ENCODE measurements around the gene ATRNL1.

ATRNL1 gene

GRCh38 chr10:115093286-115093775 is at the start of gene ATRNL1:
ATRNL1 (plus strand) TSS chr10:115093365; CDS start chr10:115093751, 386 bp downstream.
- Histone ChIP-seq H3K27ac (ENCODE audit: low read length) (peak within 1 kb of the TSS; percentile 17), H3K9ac (ENCODE audit: low read depth, low read length) (peak within 1 kb of the TSS; percentile 83; the same call in 1 of the 2 replicates)

DNA sequence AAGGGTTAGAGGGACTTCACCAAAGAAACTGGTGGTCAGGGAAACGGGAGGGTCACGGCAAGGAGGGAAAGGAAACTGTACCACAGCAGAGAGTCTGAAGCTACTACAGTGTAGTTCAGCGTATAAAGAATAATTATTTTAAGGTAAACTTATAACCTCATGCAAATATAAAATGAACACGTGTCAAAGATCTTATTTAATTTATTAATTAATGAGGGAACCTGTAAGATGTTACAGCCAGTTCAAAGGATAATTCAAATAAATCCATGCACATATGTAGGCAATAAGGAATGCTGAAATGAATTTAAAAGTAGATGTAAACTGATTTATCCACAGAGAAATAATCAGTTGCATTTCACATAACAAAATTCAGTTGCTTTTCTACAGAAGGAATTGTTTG is 49.4 kb upstream of the ATRNL1 start:
- no peaks in the 10 kb centered on the region for H3K36me3 ChIP-seq (ENCODE audit: insufficient read depth, low read depth, low read length)
- no peak overlapping the region for H3K27ac ChIP-seq (ENCODE audit: low read length)
- H3K4me3 ChIP-seq (ENCODE audit: low read length), result no peak overlapping the region
- H3K9me3 ChIP-seq (ENCODE audit: insufficient read depth, low read depth, low read length), result no peaks in the 10 kb centered on the region
- no peaks in the 10 kb centered on the region for H3K27me3 ChIP-seq (ENCODE audit: insufficient read depth, low read length)
- no peak overlapping the region for H3K9ac ChIP-seq (ENCODE audit: low read depth, low read length)
- H3K4me1 ChIP-seq (ENCODE audit: insufficient read depth, low read length), result no peaks in the 10 kb centered on the region

More at GRCh38 chr10:115093286-115093775, at the start of gene ATRNL1:
- no peaks in the 10 kb centered on the region for H3K36me3 ChIP-seq (ENCODE audit: insufficient read depth, low read depth, low read length)
- no peaks in the 10 kb centered on the region for H3K9me3 ChIP-seq (ENCODE audit: insufficient read depth, low read depth, low read length)
- H3K27me3 ChIP-seq (ENCODE audit: insufficient read depth, low read length), result peaks cover 28% of the 10 kb centered on the region
- H3K4me3 ChIP-seq (ENCODE audit: low read length), result peak within 1 kb of the TSS; percentile 77
- peaks cover 21% of the 10 kb centered on the region for H3K4me1 ChIP-seq (ENCODE audit: insufficient read depth, low read length)

GRCh38 chr10:115044891-115045290 is 48.3 kb upstream of the ATRNL1 start:
- H3K27me3 ChIP-seq (ENCODE audit: insufficient read depth, low read length), result no peaks in the 10 kb centered on the region
- no peak overlapping the region for H3K9ac ChIP-seq (ENCODE audit: low read depth, low read length)
- H3K9me3 ChIP-seq (ENCODE audit: insufficient read depth, low read depth, low read length), result no peaks in the 10 kb centered on the region
- H3K4me1 ChIP-seq (ENCODE audit: insufficient read depth, low read length), result peaks cover 5% of the 10 kb centered on the region; the same call in 1 of the 2 replicates
- no peak overlapping the region for H3K4me3 ChIP-seq (ENCODE audit: low read length)
- no peak overlapping the region for H3K27ac ChIP-seq (ENCODE audit: low read length)
- H3K36me3 ChIP-seq (ENCODE audit: insufficient read depth, low read depth, low read length), result no peaks in the 10 kb centered on the region

DNA sequence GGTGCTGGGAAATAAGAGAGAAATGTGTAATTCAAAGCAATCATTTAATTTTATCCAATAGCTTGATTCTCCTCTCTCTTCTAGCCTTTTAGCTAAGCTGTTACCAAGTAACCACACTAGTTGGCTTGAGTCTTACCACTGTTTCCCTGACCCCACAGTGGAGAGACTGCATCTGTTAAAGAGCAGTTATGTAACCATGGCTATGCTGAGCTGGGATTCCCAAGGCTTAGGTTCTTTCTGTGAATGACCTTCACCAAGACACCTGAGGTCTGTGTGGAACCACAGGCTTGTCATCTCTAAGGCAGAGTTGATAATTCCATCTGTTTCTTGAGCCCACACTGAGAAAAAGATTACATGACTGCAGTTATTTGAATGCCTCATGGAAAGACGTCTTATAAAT is 47.7 kb upstream of the ATRNL1 start:
- peaks cover 11% of the 10 kb centered on the region; the same call in 1 of the 2 replicates for H3K4me1 ChIP-seq (ENCODE audit: insufficient read depth, low read length)
- no peak overlapping the region for H3K9ac ChIP-seq (ENCODE audit: low read depth, low read length)
- H3K9me3 ChIP-seq (ENCODE audit: insufficient read depth, low read depth, low read length), result no peaks in the 10 kb centered on the region
- H3K36me3 ChIP-seq (ENCODE audit: insufficient read depth, low read depth, low read length), result no peaks in the 10 kb centered on the region
- no peaks in the 10 kb centered on the region for H3K27me3 ChIP-seq (ENCODE audit: insufficient read depth, low read length)
- no peak overlapping the region for H3K4me3 ChIP-seq (ENCODE audit: low read length)
- H3K27ac ChIP-seq (ENCODE audit: low read length), result no peak overlapping the region

DNA sequence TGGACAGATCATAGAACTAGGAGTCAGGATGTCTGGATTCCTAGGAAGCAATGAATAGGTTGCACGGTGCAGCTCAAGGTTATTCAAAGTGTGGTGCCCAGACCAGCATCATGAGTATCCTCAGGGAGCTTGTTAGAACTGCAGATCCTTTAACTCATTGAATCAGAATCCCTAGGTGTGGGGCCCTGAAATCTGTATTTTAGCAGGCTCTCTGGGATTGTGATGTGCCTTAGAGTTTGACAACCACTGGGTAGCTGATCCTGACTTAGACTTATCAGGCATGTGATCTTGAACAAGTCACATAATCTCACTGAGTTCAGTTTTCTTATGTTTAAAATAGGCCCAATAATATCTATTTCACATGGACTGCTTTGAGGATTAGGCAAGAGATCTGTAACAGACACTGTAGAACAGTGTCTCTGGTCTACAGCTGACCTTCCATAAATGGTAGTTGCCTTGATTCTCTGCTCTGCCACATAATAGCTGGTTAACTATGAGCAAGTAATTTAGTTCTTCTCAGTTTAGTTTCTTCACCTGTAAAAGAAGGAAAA is 46.4 kb upstream of the ATRNL1 start:
- H3K9me3 ChIP-seq (ENCODE audit: insufficient read depth, low read depth, low read length), result no peaks in the 10 kb centered on the region
- H3K36me3 ChIP-seq (ENCODE audit: insufficient read depth, low read depth, low read length), result no peaks in the 10 kb centered on the region
- H3K9ac ChIP-seq (ENCODE audit: low read depth, low read length), result no peak overlapping the region
- peaks cover 11% of the 10 kb centered on the region; the same call in 1 of the 2 replicates for H3K4me1 ChIP-seq (ENCODE audit: insufficient read depth, low read length)
- H3K27ac ChIP-seq (ENCODE audit: low read length), result no peak overlapping the region
- H3K27me3 ChIP-seq (ENCODE audit: insufficient read depth, low read length), result no peaks in the 10 kb centered on the region
- H3K4me3 ChIP-seq (ENCODE audit: low read length), result no peak overlapping the region

GRCh38 chr10:115047705-115048104 is 45.5 kb upstream of the ATRNL1 start:
- no peak overlapping the region for H3K27ac ChIP-seq (ENCODE audit: low read length)

GRCh38 chr10:115049318-115049717 is 43.8 kb upstream of the ATRNL1 start:
- Histone ChIP-seq H3K4me3 (ENCODE audit: low read length) (no peak overlapping the region), H3K27ac (ENCODE audit: low read length) (no peak overlapping the region), H3K36me3 (ENCODE audit: insufficient read depth, low read depth, low read length) (no peaks in the 10 kb centered on the region), H3K9ac (ENCODE audit: low read depth, low read length) (no peak overlapping the region), H3K27me3 (ENCODE audit: insufficient read depth, low read length) (no peaks in the 10 kb centered on the region), H3K9me3 (ENCODE audit: insufficient read depth, low read depth, low read length) (no peaks in the 10 kb centered on the region), H3K4me1 (ENCODE audit: insufficient read depth, low read length) (peaks cover 14% of the 10 kb centered on the region; the same call in 1 of the 2 replicates)

More at GRCh38 chr10:115047705-115048104, 45.5 kb upstream of the ATRNL1 start:
- no peaks in the 10 kb centered on the region for H3K9me3 ChIP-seq (ENCODE audit: insufficient read depth, low read depth, low read length)
- H3K9ac ChIP-seq (ENCODE audit: low read depth, low read length), result no peak overlapping the region
- H3K4me3 ChIP-seq (ENCODE audit: low read length), result no peak overlapping the region
- H3K4me1 ChIP-seq (ENCODE audit: insufficient read depth, low read length), result peaks cover 12% of the 10 kb centered on the region; the same call in 1 of the 2 replicates
- H3K36me3 ChIP-seq (ENCODE audit: insufficient read depth, low read depth, low read length), result no peaks in the 10 kb centered on the region
- H3K27me3 ChIP-seq (ENCODE audit: insufficient read depth, low read length), result no peaks in the 10 kb centered on the region

GRCh38 chr10:115049960-115050359 is 43.2 kb upstream of the ATRNL1 start:
- no peaks in the 10 kb centered on the region for H3K9me3 ChIP-seq (ENCODE audit: insufficient read depth, low read depth, low read length)
- peaks cover 14% of the 10 kb centered on the region; the same call in 1 of the 2 replicates for H3K4me1 ChIP-seq (ENCODE audit: insufficient read depth, low read length)
- no peak overlapping the region for H3K9ac ChIP-seq (ENCODE audit: low read depth, low read length)
- H3K36me3 ChIP-seq (ENCODE audit: insufficient read depth, low read depth, low read length), result no peaks in the 10 kb centered on the region
- H3K4me3 ChIP-seq (ENCODE audit: low read length), result no peak overlapping the region
- no peak overlapping the region for H3K27ac ChIP-seq (ENCODE audit: low read length)
- H3K27me3 ChIP-seq (ENCODE audit: insufficient read depth, low read length), result no peaks in the 10 kb centered on the region

DNA sequence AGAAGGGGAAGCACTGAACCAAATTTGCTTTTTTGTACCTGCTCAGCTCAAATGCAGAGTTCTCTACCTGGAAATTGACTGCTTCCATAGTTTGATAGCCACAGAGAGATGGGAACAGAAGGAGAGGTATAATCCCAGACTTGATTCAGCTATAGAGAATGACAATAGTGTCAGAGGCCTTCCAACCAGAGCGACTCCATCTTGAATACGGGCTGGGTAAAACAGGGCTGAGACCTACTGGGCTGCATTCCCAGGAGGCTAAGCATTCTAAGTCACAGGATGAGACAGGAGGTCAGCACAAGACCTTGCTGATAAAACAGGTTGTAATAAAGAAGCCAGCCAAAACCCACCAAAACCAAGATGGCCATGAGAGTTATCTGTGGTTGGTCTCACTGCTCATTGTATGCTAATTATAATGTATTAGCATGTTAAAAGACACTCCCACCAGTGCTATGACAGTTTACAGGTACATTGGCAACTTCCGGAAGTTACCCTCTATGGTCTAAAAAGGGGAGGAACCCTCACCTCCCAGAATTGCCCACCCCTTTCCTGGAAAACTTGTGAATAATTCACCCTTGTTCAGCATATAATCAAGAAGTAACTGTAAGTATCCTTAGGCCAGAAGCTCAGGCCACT is 42.7 kb upstream of the ATRNL1 start:
- Histone ChIP-seq H3K4me3 (ENCODE audit: low read length) (no peak overlapping the region), H3K36me3 (ENCODE audit: insufficient read depth, low read depth, low read length) (no peaks in the 10 kb centered on the region), H3K4me1 (ENCODE audit: insufficient read depth, low read length) (peaks cover 14% of the 10 kb centered on the region; the same call in 1 of the 2 replicates), H3K9ac (ENCODE audit: low read depth, low read length) (no peak overlapping the region), H3K27ac (ENCODE audit: low read length) (no peak overlapping the region), H3K9me3 (ENCODE audit: insufficient read depth, low read depth, low read length) (no peaks in the 10 kb centered on the region), H3K27me3 (ENCODE audit: insufficient read depth, low read length) (no peaks in the 10 kb centered on the region)

- H3K9ac ChIP-seq (ENCODE audit: low read depth, low read length), result no peak overlapping the region
- peaks cover 14% of the 10 kb centered on the region; the same call in 1 of the 2 replicates for H3K4me1 ChIP-seq (ENCODE audit: insufficient read depth, low read length)
- no peak overlapping the region for H3K4me3 ChIP-seq (ENCODE audit: low read length)
- H3K9me3 ChIP-seq (ENCODE audit: insufficient read depth, low read depth, low read length), result no peaks in the 10 kb centered on the region
- no peak overlapping the region for H3K27ac ChIP-seq (ENCODE audit: low read length)
- H3K36me3 ChIP-seq (ENCODE audit: insufficient read depth, low read depth, low read length), result no peaks in the 10 kb centered on the region
- H3K27me3 ChIP-seq (ENCODE audit: insufficient read depth, low read length), result no peaks in the 10 kb centered on the region
Observed at GRCh38 chr10:115051216-115051615, 41.9 kb upstream of the ATRNL1 start.

DNA sequence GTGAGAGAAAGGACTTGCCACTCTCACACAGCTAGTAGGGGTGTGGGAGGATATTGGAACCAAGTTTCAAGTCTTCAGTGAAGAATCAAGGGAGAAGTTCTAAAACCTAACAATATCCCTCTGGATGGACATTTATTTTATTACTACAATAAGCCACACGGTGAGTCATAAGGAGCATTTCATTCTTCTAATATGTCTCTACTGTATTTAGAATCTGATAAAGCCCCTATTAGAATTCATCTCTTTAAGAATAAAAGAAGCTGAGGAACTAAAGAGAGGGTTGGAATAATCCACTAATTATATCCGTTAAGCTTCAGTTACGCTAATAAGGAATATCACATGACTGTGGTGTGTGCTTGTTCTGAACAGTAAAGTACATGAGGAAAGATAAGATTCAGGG is 40.9 kb upstream of the ATRNL1 start:
- Histone ChIP-seq H3K4me3 (ENCODE audit: low read length) (no peak overlapping the region), H3K27me3 (ENCODE audit: insufficient read depth, low read length) (no peaks in the 10 kb centered on the region), H3K9me3 (ENCODE audit: insufficient read depth, low read depth, low read length) (no peaks in the 10 kb centered on the region), H3K9ac (ENCODE audit: low read depth, low read length) (no peak overlapping the region), H3K27ac (ENCODE audit: low read length) (no peak overlapping the region), H3K36me3 (ENCODE audit: insufficient read depth, low read depth, low read length) (no peaks in the 10 kb centered on the region), H3K4me1 (ENCODE audit: insufficient read depth, low read length) (peaks cover 14% of the 10 kb centered on the region; the same call in 1 of the 2 replicates)

- no peak overlapping the region for H3K27ac ChIP-seq (ENCODE audit: low read length)
- H3K9me3 ChIP-seq (ENCODE audit: insufficient read depth, low read depth, low read length), result no peaks in the 10 kb centered on the region
- no peak overlapping the region for H3K4me3 ChIP-seq (ENCODE audit: low read length)
- H3K9ac ChIP-seq (ENCODE audit: low read depth, low read length), result no peak overlapping the region
- H3K4me1 ChIP-seq (ENCODE audit: insufficient read depth, low read length), result peaks cover 14% of the 10 kb centered on the region; the same call in 1 of the 2 replicates
- no peaks in the 10 kb centered on the region for H3K36me3 ChIP-seq (ENCODE audit: insufficient read depth, low read depth, low read length)
- H3K27me3 ChIP-seq (ENCODE audit: insufficient read depth, low read length), result no peaks in the 10 kb centered on the region
Observed at GRCh38 chr10:115052728-115053127, 40.4 kb upstream of the ATRNL1 start.

Measured in iPS-20b (cell line).